Right cardiac atrium (tissue), 5 donors: Measurements from ENCODE around the gene ATP8A1. TPM values are rescaled to one million over a fixed set of nuclear protein-coding genes. Genes with fewer than 3 reads are reported as not detected.

Source experiments
- ATAC-seq, 2 donors: fragments of 200-7000 bp; cut with Tn5 transposase; one replicate each; pipeline versions ENCODE4 v1.8.0 to v1.9.1; 2020; ENCODE audit warnings: moderate library complexity in 2 of 2, mild to moderate bottlenecking in 1 of 2
- DNase-seq, 3 donors: peaks; one replicate each; pipeline ENCODE4 v3.0.0-alpha.2; 2020
- H3K27ac ChIP-seq: one replicate; pipeline ENCODE4 v1.5.1; 2013; ENCODE audit warnings: mild to moderate bottlenecking, low read length, control low read depth, moderate library complexity
- H3K27me3 ChIP-seq: one replicate; pipeline ENCODE4 v1.6.1; 2013; ENCODE audit not compliant: control insufficient read depth, insufficient read depth
- H3K4me1 ChIP-seq: one replicate; pipeline ENCODE4 v1.6.1; 2013; ENCODE audit warnings: low read length; ENCODE audit not compliant: control insufficient read depth, insufficient read depth
- H3K4me3 ChIP-seq: one replicate; pipeline ENCODE4 v1.5.1; 2013; ENCODE audit warnings: low read length, control low read depth
- H3K9me3 ChIP-seq: one replicate; pipeline ENCODE4 v1.6.1; 2013; ENCODE audit warnings: low read length; ENCODE audit not compliant: control insufficient read depth
- WGBS: extraction: QIAGEN DNeasy Blood & Tissue Kit; methylation state at CpG from one replicate; pipeline ENCODE4 v1.1.7; 2013; 5-methylcytosine and 5-hydroxymethylcytosine counted together
- intact Hi-C, 4 donors: fragments of 100-400 bp; cut with DNase I; formaldehyde crosslinking; loops; one replicate each; pipeline versions ENCODE4 v1.11.0 to v1.14.0; 2022 to 2023
- polyA plus RNA-seq: library from polyadenylated mRNA; stranded (reverse); fragments of 200-250 nt; gene quantifications from one replicate; pipeline ENCODE4 v1.2.3, GENCODE V29; 2013
- total RNA-seq, 4 donors: library from RNA; stranded (reverse); fragmentation: NEBNext Ultra II Directional; extraction: Animal tissue kit (Norgen Biotek cat#: 25700); gene quantifications; one replicate each; pipeline ENCODE4 v1.2.1, GENCODE V29; 2021
- donor health status: healthy with polysubstance abuse.
- donor health status: DM: no; HTN: yes; CAD: no.
- donor health status: DM: no; HTN: no; CAD: no.
- donor health status: DM: no; HTN: yes; CAD: no; lungs with severe emphysema.
- donor health status: DM: yes; HTN: yes; CAD: no.

ATP8A1 gene
- total and polyA plus RNA-seq, 5 donors = 9.5 to 28.2 (median 20.7) TPM

DNA sequence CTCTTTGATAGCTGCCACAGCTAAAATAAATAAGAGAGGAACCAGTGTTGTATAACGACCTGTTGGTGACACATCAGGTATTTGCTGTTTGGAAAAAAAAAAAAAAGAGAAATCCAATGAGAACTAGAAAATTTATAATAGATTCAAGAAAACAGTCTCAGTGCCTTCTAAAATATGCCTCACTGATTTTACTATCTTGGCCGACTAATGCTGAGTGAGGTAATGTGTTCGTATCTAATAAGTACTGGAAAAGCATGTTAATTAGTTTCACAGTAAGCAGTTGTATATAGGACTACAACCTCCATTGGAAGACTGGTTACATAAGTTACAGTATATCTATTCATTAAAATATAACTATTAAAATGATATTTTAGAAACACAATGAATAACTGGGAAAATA is 32.4 kb downstream of the ATP8A1 start:
- intact Hi-C loops = no loop called here
- no peaks in the 10 kb centered on the region for H3K27me3 ChIP-seq
- no peak overlapping the region for H3K4me3 ChIP-seq
- no peak overlapping the region for H3K27ac ChIP-seq
- 76% methylated on average over 3 of the region's 3 CpGs for WGBS
- ATAC-seq (no peak), DNase-seq (no peak)
- H3K9me3 ChIP-seq = no peaks in the 10 kb centered on the region
- peaks cover 8% of the 10 kb centered on the region for H3K4me1 ChIP-seq

DNA sequence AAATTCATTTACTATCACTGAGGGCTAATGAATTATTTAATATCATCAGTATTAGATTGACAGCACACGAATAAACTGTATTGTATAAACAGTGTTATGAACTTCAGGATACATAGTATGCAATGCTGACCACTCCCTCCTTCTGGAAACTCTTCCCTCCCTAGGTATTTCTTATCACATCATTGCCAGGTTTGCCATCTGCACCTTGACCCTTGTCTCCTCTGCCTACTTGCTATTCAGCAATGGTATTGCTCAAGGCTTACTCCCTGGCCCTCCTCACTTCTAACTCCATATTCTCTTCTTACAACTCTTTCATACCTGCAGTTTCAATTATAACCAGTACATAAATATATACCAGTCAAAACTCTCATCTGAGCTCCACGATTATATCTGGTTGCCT is 38.9 kb downstream of the ATP8A1 start:
- no peak for ATAC-seq
- no peak for DNase-seq
- H3K4me1 ChIP-seq = peaks cover 6% of the 10 kb centered on the region
- no peaks in the 10 kb centered on the region for H3K9me3 ChIP-seq
- H3K27ac ChIP-seq = no peak overlapping the region
- intact Hi-C loops = no loop called here
- no peak overlapping the region for H3K4me3 ChIP-seq
- no peaks in the 10 kb centered on the region for H3K27me3 ChIP-seq
- 79% methylated on average over 2 of the region's 2 CpGs for WGBS

DNA sequence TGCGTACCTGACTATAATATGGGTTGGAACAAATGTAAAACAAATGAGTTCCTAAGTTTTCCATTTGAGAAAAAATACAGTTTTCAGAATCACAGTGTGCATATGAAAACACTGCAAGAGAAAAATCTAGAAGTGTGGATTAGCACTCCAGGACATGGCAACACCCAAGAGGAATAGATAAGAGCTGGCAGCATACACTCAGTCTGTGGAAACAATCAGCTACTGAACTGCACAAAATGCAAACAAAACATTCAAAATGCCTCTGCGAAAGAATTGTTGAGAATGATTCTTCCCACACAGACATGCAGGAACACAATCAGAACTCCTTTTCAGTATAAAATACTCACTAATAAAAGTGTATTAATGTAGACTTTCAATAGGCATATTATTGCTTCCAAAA is 39.9 kb downstream of the ATP8A1 start:
- H3K4me3 ChIP-seq = no peak overlapping the region
- WGBS = 69% methylated on average over 2 of the region's 2 CpGs
- no peak overlapping the region for H3K27ac ChIP-seq
- peaks cover 6% of the 10 kb centered on the region for H3K4me1 ChIP-seq
- H3K27me3 ChIP-seq = no peaks in the 10 kb centered on the region
- no peaks in the 10 kb centered on the region for H3K9me3 ChIP-seq
- intact Hi-C loops = no loop called here
- DNase-seq (no peak), ATAC-seq (peak; percentile 89 to 92)

DNA sequence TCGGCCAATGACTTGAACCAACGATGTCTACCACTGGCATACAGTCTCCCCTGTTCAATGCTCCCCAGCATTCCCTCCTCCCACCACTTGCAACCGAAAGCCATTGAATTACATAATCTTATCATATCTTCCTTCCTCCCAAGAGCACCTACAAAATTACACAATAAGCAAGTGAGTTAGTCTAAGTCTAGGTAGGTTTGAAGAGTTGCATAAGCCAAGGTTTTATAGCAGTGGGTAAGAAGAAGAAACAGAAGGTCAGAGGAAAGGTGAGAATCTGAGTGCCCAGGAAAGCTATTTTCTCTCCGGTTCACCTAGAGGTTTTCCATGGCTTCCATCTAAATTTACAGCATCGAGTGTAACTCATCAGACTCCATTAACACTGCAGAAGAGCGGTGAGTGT is 40.3 kb downstream of the ATP8A1 start:
- Histone ChIP-seq H3K4me3 (no peak overlapping the region), H3K4me1 (peaks cover 6% of the 10 kb centered on the region), H3K27ac (no peak overlapping the region), H3K27me3 (no peaks in the 10 kb centered on the region), H3K9me3 (no peaks in the 10 kb centered on the region)
- intact Hi-C loops = no loop called here
- 79% methylated on average over 6 of the region's 6 CpGs for WGBS
- ATAC-seq (no peak), DNase-seq (no peak)

DNA sequence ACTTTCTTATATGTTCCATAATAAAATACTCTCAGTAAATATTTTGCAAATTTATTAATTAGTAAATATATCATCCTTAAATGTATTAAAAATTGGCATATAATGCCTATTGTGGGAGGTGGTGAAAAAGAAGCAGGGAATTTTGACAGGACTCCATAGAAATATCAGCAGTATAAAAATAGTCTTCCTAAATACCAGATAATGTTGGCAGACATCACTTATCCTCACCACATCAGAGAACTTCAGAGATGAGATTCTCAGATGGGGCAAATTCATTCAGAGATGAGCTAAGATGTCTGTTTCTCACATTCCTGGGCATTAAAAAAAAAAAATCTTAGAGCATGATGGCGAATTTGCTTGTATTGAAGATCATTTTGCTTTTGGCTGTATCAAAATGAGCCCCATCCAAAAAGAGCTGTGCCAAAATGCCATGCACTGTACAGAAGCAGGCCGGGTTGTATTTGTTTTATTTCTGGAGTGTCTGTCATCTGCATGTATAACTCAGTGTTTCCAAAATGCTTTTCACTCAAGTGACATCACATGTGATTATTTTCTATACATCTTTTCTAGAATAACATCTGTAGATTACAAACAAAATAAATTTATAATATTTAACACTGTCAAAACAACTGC is 41.7 kb downstream of the ATP8A1 start:
- Histone ChIP-seq H3K27ac (no peak overlapping the region), H3K27me3 (no peaks in the 10 kb centered on the region), H3K4me3 (no peak overlapping the region), H3K4me1 (peaks cover 4% of the 10 kb centered on the region), H3K9me3 (no peaks in the 10 kb centered on the region)
- intact Hi-C loops = no loop called here
- ATAC-seq (peak; percentile 50 to 52), DNase-seq (no peak)
- 55% methylated on average over 2 of the region's 2 CpGs for WGBS

DNA sequence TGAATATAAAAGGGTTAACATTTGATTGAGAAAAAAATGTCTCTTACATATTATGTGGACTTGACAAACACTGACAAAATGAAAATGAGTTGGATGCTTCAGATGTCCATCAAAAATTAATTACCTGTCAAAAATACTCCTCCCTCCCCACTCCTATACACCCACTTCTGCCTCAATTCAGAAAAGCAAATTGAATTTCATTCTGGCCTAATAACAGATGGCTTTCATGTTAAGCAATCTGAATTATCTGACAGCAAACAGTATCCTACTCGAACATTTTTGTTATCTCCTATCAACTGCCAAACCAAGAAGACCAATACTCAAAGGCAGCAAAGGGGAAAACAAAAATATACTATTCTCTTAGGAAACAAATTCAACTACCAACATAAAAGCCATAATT is 44.0 kb downstream of the ATP8A1 start:
- no peak overlapping the region for H3K27ac ChIP-seq

DNA sequence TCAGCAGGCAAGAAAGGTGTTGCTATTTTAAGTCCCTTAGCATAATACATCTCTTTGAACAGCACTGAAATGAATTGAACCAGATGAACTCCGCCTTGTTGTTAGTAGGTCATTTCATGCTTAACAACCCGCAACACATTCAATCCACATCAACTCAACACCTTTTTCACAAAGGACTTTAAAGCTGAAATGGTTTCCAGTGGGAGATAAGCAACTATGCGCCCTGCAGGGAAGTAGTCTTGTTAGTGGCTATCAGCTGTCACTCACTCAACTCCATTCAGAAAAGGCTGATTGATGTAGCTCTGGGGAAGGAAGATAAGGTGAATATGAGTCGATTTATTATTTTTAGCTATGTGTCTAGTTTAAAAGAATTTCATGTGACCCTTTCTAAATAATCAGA is 46.0 kb downstream of the ATP8A1 start:
- intact Hi-C loops = no loop called here
- H3K4me3 ChIP-seq = no peak overlapping the region
- no peaks in the 10 kb centered on the region for H3K27me3 ChIP-seq
- H3K4me1 ChIP-seq = peaks cover 6% of the 10 kb centered on the region
- ATAC-seq = peak; percentile 69 to 80
- DNase-seq = no peak
- H3K9me3 ChIP-seq = no peaks in the 10 kb centered on the region
- no peak overlapping the region for H3K27ac ChIP-seq
- 44% methylated on average over 4 of the region's 4 CpGs for WGBS

More for the DNA sequence above, 44.0 kb downstream of the ATP8A1 start:
- Histone ChIP-seq H3K4me3 (no peak overlapping the region), H3K27me3 (no peaks in the 10 kb centered on the region), H3K9me3 (no peaks in the 10 kb centered on the region), H3K4me1 (peaks cover 2% of the 10 kb centered on the region)
- intact Hi-C loops = no loop called here
- no peak for ATAC-seq
- WGBS = 11% methylated on average over 1 of the region's 1 CpG
- no peak for DNase-seq

DNA sequence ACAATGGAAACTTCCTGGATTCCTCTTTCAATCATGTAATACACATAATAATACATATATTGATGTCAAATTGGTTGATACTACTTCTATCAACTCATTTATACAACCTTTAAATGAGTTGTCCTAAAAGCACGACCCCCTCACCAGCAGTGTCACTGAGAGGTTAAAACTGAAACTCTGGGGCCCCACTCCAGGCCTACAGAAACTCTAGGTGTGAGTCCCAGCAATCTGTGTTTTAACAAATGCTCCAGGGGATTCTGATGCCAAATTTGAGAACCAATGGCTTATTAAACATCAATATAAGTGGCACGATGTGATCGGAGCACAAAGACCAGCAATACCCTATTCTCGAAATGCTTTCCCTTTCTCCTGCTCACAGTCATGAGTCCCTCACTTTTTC is 47.9 kb downstream of the ATP8A1 start:
- no peaks in the 10 kb centered on the region for H3K27me3 ChIP-seq
- no peak overlapping the region for H3K4me3 ChIP-seq
- H3K9me3 ChIP-seq = no peaks in the 10 kb centered on the region
- H3K27ac ChIP-seq = no peak overlapping the region
- DNase-seq (no peak), ATAC-seq (no peak)
- intact Hi-C loops = loop anchor here in 2 of 4 donors (10.0 kb wide), 1 partner anchor 46 kb away; the partner anchor contains the start of gene ATP8A1 (in 2 of the 2)
- WGBS = 95% methylated on average over 4 of the region's 4 CpGs
- peaks cover 6% of the 10 kb centered on the region for H3K4me1 ChIP-seq

DNA sequence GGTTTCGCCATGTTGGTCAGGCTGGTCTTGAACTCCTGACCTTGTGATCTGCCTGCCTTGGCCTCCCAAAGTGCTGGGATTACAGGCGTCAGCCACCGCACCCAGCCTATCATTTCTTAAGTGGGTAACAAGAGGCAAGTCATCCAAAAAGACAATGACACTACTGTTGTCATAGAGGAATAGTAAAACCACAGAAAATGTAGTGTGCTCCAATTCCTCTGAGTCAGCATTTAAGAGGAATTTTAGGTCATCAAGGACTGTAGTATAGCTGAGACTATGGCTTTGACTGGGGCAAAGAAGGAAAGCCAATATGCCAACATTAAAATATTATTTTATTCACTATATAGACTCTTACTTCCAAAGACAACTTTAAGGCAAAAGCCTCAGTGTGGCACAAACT is 48.4 kb downstream of the ATP8A1 start:
- WGBS = 84% methylated on average over 3 of the region's 3 CpGs

DNA sequence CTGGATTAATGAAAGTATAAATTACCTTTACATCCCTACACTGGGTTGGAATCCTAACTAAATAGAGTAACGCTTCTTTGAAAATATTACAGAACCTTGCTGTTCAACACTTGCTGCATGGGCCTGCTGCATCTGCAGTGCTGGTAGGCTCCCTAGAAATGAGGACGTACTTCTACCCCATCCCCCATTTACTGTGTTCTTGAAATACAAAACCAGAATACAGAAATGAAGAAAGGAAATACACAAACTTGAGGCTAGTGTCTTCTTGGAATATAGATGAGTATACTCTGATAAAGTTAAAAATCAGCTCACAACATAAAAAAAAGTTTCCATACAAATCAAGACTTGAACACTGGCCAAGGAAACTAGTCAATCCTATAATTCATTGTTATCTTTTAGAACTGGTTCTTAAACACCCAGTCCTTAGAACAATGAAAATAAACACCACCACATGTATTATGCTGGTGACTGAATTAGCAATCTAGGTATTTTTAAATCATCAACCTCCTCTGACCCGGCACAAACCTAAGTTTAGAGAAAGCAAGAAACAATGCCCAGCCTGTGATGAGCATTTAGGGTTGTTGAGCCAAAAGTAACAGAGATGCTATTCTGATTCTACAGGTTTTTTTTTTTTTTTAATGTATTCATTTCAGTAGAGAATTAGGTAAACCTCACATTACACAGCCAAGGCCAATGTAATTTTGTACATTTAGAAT is 49.7 kb downstream of the ATP8A1 start:
- ATAC-seq (peak in 1 of 2 donors; percentile 63), DNase-seq (no peak)
- Histone ChIP-seq H3K9me3 (no peaks in the 10 kb centered on the region), H3K4me1 (peaks cover 9% of the 10 kb centered on the region), H3K27ac (no peak overlapping the region), H3K27me3 (no peaks in the 10 kb centered on the region), H3K4me3 (no peak overlapping the region)
- intact Hi-C loops = loop anchor here in 2 of 4 donors (10.0 kb wide), 1 partner anchor 48 kb away; the partner anchor contains the start of gene ATP8A1 (in 2 of the 2)
- WGBS = 54% methylated on average over 3 of the region's 3 CpGs

More for the DNA sequence above, 48.4 kb downstream of the ATP8A1 start:
- Histone ChIP-seq H3K27me3 (no peaks in the 10 kb centered on the region), H3K27ac (no peak overlapping the region), H3K4me3 (no peak overlapping the region), H3K9me3 (no peaks in the 10 kb centered on the region), H3K4me1 (peaks cover 9% of the 10 kb centered on the region)
- intact Hi-C loops = loop anchor here in 2 of 4 donors (10.0 kb wide), 1 partner anchor 46 kb away; the partner anchor contains the start of gene ATP8A1 (in 2 of the 2)
- DNase-seq (no peak), ATAC-seq (no peak)

DNA sequence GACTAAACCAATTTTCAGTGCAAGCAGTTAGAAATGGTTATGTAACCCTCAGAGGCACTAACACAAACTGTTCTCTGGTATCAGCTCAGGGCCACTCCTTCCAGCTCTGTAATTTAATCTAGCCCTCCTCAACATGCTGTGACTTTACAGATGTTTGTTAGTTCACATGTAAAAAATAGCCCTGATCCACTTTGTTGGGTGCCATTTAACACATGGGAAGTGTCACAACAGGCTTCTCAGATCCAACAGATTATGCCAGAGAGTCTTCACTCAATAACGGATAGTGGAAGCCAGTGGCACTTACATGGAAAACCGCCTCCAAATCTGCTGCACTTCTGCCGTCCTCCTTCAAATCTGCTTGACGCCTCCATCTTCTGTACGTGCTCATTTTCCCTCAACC is 51.6 kb downstream of the ATP8A1 start:
- Histone ChIP-seq H3K9me3 (no peaks in the 10 kb centered on the region), H3K4me3 (no peak overlapping the region), H3K27ac (peak overlapping the region; percentile 51), H3K4me1 (peaks cover 9% of the 10 kb centered on the region), H3K27me3 (no peaks in the 10 kb centered on the region)
- ATAC-seq (peak; percentile 87 to 94), DNase-seq (no peak)
- intact Hi-C loops = loop anchor here in 2 of 4 donors (10.0 kb wide), 1 partner anchor 50 kb away; the partner anchor contains the start of gene ATP8A1 (in 2 of the 2)
- 48% methylated on average over 5 of the region's 5 CpGs for WGBS
